Loucy (cell line): ENCODE results near the gene TUT1.

ENCODE experiments used
- CTCF ChIP-seq: fragments of 200-600 bp; sonication (generic); conservative IDR thresholded peaks from 2 replicates; pipeline ENCODE4 v1.5.1; 2014; ENCODE audit warnings: mild to moderate bottlenecking, antibody characterized with exemption, low read length
- EZH2phosphoT487 ChIP-seq: fragments of 200-600 bp; IDR thresholded peaks from 2 replicates; pipeline ENCODE4 v1.6.1; 2018; ENCODE audit warnings: antibody characterized with exemption, mild to moderate bottlenecking, moderate library complexity, borderline replicate concordance

- TF ChIP-seq CTCF: no peak
- no peak for TF ChIP-seq EZH2phosphoT487
Observed at GRCh38 chr11:62621027-62621566, 29.8 kb upstream of the TUT1 start.
